ENCODE results near the gene SLC5A2. TPM values are rescaled to one million over a fixed set of nuclear protein-coding genes. Genes with fewer than 3 reads are reported as not detected.
"Not testable (repeated sequence)": the region's sequence is repeated elsewhere in the genome, so short reads cannot be mapped to it uniquely, and the experiment has no call there.

SLC5A2 gene
- under 1 TPM; 0.55 to 0.62 TPM for total RNA-seq

DNA sequence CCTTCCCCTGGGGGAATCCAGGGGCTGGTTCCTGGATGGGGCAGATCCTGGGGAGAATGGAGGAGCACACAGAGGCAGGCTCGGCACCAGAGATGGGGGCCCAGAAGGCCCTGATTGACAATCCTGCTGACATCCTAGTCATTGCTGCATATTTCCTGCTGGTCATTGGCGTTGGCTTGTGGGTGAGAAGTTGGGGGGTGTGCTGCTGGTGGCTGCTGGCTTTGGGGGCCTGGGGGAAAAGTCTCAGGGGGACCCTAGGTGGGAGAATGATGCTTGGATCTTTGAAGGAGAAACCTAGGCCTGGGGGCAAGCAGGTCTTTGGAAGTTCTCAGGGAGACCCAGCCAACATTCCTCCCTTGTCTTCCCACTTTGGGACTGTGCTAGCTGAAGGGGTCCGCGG, at the start of gene SLC5A2:
TSS of gene SLC5A2 (plus strand) at position 43 of the 400 bp plus-strand sequence. CDS start at position 57, 14 bp downstream.
- Histone ChIP-seq H3K4me1 (replicated peaks) (no peaks in the 10 kb centered on the region), H3K27me3 (replicated peaks; ENCODE audit: insufficient read depth) (no peaks in the 10 kb centered on the region), H3K27ac (no peak within 1 kb of the TSS), H3K9me3 (no peaks in the 10 kb centered on the region), H3K4me3 (no peak within 1 kb of the TSS), H3K36me3 (no peaks in the 10 kb centered on the region)
- TF ChIP-seq POLR2AphosphoS5 (IDR thresholded peaks at IDR 0.05) (no peak), POLR2A (IDR thresholded peaks at IDR 0.05) (no peak)
- TF ChIP-seq, protein P1, sequence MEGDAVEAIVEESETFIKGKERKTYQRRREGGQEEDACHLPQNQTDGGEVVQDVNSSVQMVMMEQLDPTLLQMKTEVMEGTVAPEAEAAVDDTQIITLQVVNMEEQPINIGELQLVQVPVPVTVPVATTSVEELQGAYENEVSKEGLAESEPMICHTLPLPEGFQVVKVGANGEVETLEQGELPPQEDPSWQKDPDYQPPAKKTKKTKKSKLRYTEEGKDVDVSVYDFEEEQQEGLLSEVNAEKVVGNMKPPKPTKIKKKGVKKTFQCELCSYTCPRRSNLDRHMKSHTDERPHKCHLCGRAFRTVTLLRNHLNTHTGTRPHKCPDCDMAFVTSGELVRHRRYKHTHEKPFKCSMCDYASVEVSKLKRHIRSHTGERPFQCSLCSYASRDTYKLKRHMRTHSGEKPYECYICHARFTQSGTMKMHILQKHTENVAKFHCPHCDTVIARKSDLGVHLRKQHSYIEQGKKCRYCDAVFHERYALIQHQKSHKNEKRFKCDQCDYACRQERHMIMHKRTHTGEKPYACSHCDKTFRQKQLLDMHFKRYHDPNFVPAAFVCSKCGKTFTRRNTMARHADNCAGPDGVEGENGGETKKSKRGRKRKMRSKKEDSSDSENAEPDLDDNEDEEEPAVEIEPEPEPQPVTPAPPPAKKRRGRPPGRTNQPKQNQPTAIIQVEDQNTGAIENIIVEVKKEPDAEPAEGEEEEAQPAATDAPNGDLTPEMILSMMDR (IDR thresholded peaks at IDR 0.05): no peak
- intact Hi-C loops (cut with DNase I): no loop called here
- WGBS: 98% methylated on average over 4 of the region's 4 CpGs
- no peak for DNase-seq (ENCODE audit: low spot score)

GRCh38 chr16:31435341-31436220, 47.3 kb upstream of the SLC5A2 start:
- H3K4me1 ChIP-seq (replicated peaks): no peaks in the 10 kb centered on the region
- DNase-seq (ENCODE audit: low spot score): no peak
- intact Hi-C loops (cut with DNase I): no loop called here
- H3K27ac ChIP-seq: no peak overlapping the region
- WGBS: 91% methylated on average over 47 of the region's 47 CpGs
- TF ChIP-seq POLR2A (IDR thresholded peaks at IDR 0.05) (no peak), POLR2AphosphoS5 (IDR thresholded peaks at IDR 0.05) (no peak)
- TF ChIP-seq, protein P1 (IDR thresholded peaks at IDR 0.05): no peak
- H3K9me3 ChIP-seq: no peaks in the 10 kb centered on the region
- no peaks in the 10 kb centered on the region for H3K36me3 ChIP-seq
- no peak overlapping the region for H3K4me3 ChIP-seq
- H3K27me3 ChIP-seq (replicated peaks; ENCODE audit: insufficient read depth): no peaks in the 10 kb centered on the region

DNA sequence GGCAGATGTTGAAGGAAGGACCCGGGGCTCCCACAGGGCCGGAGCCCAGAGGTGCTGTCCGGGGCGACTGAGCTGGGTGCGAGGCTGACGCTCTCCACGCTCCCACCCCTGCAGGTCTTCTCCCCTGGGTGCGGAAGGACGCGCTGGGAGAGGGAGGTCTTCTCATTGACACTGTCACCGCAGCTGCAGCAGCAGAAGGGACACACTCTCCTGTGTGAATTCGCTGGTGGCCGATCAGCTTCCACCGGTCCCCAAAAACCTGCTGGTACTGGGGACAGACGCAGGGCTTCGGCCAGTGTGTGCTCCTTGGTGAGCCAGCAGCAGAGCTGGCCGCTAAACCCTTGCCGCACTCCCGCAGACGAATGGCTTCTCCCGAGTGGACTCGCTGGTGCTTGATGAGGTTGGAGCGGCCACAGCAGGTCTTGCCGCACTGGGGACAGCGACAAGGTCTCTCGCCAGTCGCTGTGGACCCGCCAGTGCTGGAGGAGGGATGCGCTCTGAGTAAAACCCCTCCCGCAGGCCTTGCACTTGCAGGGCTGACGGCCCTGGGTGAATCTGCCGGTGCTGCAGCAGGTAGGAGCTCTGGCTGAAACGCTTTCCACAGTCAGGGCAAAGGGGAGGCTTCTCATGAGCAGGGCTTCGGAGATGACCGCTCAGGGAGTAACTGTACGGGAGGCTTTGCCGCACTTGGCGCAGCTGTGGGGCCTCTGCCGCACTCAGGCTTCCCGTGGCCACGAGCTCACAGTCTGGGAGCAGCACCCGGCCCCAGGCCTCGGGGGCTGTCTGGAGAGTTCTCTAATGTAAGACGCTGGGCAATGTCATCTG, 46.5 kb upstream of the SLC5A2 start:
- Histone ChIP-seq H3K36me3 (no peaks in the 10 kb centered on the region), H3K27me3 (replicated peaks; ENCODE audit: insufficient read depth) (no peaks in the 10 kb centered on the region), H3K4me3 (no peak overlapping the region), H3K4me1 (replicated peaks) (no peaks in the 10 kb centered on the region), H3K9me3 (no peaks in the 10 kb centered on the region), H3K27ac (no peak overlapping the region)
- no peak for DNase-seq (ENCODE audit: low spot score)
- TF ChIP-seq POLR2AphosphoS5 (IDR thresholded peaks at IDR 0.05) (no peak), POLR2A (IDR thresholded peaks at IDR 0.05) (no peak)
- TF ChIP-seq, protein P1 (IDR thresholded peaks at IDR 0.05): no peak
- intact Hi-C loops (cut with DNase I): no loop called here
- 92% methylated on average over 32 of the region's 44 CpGs for WGBS

- WGBS: 53% methylated on average over 2 of the region's 2 CpGs
- intact Hi-C loops (cut with DNase I): no loop called here
- no peak overlapping the region for H3K27ac ChIP-seq
- H3K27me3 ChIP-seq (replicated peaks; ENCODE audit: insufficient read depth): no peaks in the 10 kb centered on the region
- H3K36me3 ChIP-seq: no peaks in the 10 kb centered on the region
- no peaks in the 10 kb centered on the region for H3K4me1 ChIP-seq (replicated peaks)
- no peaks in the 10 kb centered on the region for H3K9me3 ChIP-seq
- H3K4me3 ChIP-seq: no peak overlapping the region
- TF ChIP-seq, protein P1 (IDR thresholded peaks at IDR 0.05): no peak
- TF ChIP-seq POLR2A (IDR thresholded peaks at IDR 0.05) (no peak), POLR2AphosphoS5 (IDR thresholded peaks at IDR 0.05) (no peak)
- DNase-seq (ENCODE audit: low spot score): no peak
Observed at GRCh38 chr16:31438414-31438813, 44.5 kb upstream of the SLC5A2 start.

- H3K27ac ChIP-seq; DNase-seq (ENCODE audit: low spot score); H3K4me1 ChIP-seq (replicated peaks); H3K9me3 ChIP-seq; H3K4me3 ChIP-seq; intact Hi-C loops (cut with DNase I); H3K36me3 ChIP-seq; H3K27me3 ChIP-seq (replicated peaks; ENCODE audit: insufficient read depth): not testable (repeated sequence)
- WGBS: 62% methylated on average over 4 of the region's 4 CpGs
Observed at GRCh38 chr16:31439023-31439422, 43.9 kb upstream of the SLC5A2 start.
